ENCODE results near the gene RPP25L.

- TF ChIP-seq CTCF (conservative IDR thresholded peaks at IDR 0.05; ENCODE audit: low read depth in 2 of 2) (no peak; a peak in 1 of 4 replicates), EZH2phosphoT487 (IDR thresholded peaks at IDR 0.05; ENCODE audit: unreplicated experiment) (no peak), EZH2 (IDR thresholded peaks at IDR 0.05; ENCODE audit: low read depth, unreplicated experiment) (no peak), CREB1 (CRISPR knock-in tag; IDR thresholded peaks at IDR 0.05; ENCODE audit: low read depth) (no peak)
These were observed 35.1 kb upstream of the RPP25L start for GRCh38 chr9:34647084-34647403.
